ENCODE results near the gene PLA2G1B.

PLA2G1B gene

GRCh38 chr12:120327593-120327992 is at the start of gene PLA2G1B:
Gene PLA2G1B, minus strand, starts transcription at chr12:120327779. Its CDS starts 26 bp downstream, at chr12:120327753.
- no peak for DNase-seq (ENCODE audit: low read depth, low spot score)

GRCh38 chr12:120376934-120377572 is 49.5 kb upstream of the PLA2G1B start:
- DNase-seq (ENCODE audit: low read depth, low spot score) = no peak

DNA sequence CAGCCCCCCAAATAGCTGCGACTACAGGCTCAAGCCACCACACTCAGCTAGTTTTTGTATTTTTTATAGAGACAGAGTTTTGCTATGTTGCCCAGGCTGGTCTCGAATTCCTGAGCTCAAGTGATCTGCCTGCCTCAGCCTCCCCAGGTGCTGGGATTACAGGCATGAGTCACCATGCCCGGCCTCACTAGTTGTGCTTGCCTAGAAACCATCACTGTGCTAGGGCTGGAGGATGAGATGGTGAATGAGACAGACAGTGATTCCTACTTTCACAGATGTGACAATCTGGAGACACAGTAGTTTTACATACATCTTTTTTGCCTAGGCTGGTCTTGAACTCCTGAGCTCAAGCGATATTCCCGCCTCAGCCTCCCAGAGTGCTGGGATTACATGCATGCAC is 48.8 kb upstream of the PLA2G1B start:
- DNase-seq (ENCODE audit: low read depth, low spot score) = no peak

DNA sequence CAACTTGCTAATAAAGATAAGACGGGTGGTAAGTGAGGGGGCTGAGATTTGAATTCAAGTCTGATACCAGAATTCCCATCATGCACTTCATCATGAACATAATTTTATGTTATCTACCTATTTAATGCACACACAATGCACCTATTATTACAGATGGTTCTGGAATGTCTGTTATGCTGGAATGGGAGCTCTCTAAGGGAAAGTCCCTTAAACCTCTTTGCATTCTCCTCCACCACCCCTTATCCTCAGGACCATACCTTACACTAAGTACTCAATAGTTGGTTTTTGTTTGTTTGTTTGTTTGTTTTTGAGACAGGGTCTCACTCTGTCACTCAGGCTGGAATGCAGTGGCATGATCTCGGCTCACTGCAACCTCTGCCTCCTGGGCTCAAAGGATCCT is 48.4 kb upstream of the PLA2G1B start:
- DNase-seq (ENCODE audit: low read depth, low spot score) = no peak

- no peak for DNase-seq (ENCODE audit: low read depth, low spot score)
Measured at GRCh38 chr12:120373683-120374082, 46.1 kb upstream of the PLA2G1B start.

GRCh38 chr12:120370343-120371243 is 43.0 kb upstream of the PLA2G1B start:
- DNase-seq (ENCODE audit: low read depth, low spot score) = no peak

GRCh38 chr12:120369603-120370342 is 42.2 kb upstream of the PLA2G1B start:
- DNase-seq (ENCODE audit: low read depth, low spot score) = no peak

DNA sequence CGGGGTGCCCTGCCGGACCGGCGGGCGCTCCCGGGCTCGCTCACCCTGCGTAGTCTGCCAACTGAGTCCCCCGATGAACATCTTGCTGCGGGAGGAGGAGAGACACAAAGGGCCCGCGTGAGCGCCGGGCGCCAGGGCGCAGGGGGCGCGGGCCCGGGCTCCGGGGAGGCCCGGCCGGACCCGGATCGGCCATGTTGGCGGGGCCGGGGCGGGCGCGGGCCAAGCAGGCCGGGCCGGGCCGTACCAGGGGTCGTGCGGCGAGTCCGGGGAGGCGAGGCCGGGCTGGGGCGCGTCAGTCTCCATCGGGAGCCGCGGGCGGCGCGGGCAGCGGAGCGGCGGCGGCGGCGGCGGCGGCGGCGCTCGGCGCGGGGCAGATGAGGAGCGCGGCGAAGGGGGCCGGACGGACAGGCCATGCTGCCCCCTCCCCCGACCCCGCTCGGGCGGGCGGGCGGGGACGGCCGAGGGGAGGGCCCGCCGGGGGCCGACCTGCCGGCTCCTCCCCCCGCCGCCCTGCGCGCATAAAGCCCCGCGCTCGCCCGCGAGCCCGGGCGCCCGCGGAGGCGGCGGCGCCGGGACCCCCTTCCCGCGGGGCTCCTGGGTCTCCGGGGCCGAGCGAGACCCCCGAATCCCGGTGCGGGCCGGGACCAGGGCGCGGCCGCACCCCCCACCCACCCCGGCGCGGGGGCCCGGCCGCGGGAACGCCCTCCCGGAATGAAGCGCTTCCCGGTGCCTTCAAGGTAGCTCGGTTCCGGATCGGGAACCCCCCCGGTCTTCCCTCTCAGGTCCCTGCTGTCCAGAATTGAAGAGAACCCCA is 41.4 kb upstream of the PLA2G1B start, which contains the start of gene MSI1:
Gene MSI1 (minus strand): TSS at position 376 of the 814 bp plus-strand sequence. CDS start 73 bp downstream, at position 303.
- no peak for DNase-seq (ENCODE audit: low read depth, low spot score)

- DNase-seq (ENCODE audit: low read depth, low spot score) = no peak
Measured at GRCh38 chr12:120367924-120368788, 40.6 kb upstream of the PLA2G1B start.

- no peak for DNase-seq (ENCODE audit: low read depth, low spot score)
Measured at GRCh38 chr12:120367233-120367923, 39.8 kb upstream of the PLA2G1B start.

DNA sequence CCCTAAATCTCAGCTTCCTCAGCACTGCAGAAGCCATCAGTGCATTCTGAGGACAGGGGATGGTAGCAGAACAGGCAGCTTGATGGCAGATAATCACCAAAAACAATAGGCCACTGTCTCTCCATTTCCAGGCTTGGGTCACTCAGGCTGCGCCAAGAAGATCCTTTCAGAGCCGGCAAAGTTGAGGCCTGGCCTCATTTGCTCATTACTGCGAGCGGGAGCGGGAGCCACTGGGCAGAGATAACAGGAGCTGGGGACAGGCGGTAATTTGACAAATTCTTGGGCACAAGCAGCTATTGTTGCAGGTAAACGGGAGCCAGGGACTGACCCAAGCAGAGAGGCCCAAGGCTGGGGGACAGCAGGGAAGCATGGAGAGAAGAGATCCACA is 39.3 kb upstream of the PLA2G1B start:
- DNase-seq (ENCODE audit: low read depth, low spot score) = no peak

DNA sequence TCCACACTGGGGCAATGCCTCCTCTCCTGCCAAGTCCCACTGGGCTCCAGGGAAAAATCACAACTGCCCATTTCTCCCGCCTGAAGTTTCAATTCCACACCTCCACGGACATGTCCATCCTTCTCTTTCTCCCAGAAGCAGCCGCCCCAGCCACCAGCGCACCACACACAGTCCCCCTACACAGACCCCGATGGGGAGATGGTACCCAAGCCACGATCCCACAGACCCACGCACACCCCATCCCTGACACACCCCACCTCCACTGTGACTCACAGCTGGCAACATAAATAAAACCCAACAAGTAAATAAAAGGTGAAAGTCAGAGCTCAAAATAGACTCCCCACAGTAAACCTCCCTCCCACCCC is 38.7 kb upstream of the PLA2G1B start:
- DNase-seq (ENCODE audit: low read depth, low spot score) = no peak

- DNase-seq (ENCODE audit: low read depth, low spot score) = no peak
Measured at GRCh38 chr12:120365675-120366340, 38.2 kb upstream of the PLA2G1B start.

DNA sequence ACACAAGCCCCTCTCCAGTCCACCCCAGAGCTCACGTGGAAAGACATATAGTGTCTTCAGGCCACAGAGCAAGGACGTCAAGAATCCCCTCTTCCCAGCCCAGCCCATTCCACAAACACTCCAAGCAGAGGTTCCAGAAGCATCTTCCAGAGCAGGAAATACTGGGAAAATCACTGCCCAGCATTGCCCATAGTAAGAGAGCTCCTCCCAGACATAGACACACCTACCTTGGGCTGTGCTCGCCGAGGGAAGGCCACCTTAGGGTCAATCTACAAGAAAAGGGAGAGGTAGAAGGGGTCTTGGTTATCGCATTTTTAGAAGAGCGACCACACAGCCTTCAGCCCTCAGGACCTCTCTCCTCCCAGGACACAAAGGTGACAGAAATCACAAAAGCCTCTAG is 36.9 kb upstream of the PLA2G1B start:
- no peak for DNase-seq (ENCODE audit: low read depth, low spot score)

GRCh38 chr12:120363274-120363855 is 35.8 kb upstream of the PLA2G1B start:
- DNase-seq (ENCODE audit: low read depth, low spot score) = no peak

DNA sequence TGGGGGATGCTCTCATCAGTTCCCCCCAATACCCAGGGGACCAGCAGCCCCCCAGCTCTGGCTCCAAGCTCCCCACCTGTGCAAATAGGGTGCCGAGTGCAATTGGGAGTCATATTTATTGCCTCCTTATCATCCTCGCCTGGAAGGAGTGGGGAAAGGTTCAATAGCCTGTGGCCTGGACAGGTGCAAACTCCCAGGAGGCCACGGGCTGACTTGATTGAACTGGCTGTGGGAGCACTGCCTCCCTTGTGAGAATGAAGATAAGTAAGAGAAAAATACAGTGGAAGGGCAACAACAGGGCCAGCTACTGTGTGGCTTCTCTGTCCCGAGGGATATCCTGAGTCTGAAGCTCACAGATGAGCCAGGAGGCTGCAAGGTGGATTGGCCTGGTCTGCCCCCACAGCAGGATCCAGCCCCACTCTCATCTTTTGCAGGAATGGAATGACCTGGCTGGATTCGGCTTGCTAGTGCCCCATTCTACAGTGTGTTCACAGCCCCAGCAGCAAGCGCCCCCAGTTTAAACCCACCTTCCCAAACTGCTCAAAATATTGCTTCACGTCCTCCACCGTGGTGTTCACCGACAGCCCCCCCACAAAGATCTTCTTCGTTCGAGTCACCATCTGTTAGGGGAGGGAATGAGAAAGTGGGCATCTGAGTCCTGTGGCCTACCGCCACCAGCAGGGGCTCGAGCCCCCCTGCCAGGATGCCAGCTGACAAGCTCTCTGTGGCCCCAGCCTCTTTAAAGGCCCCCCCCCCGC is 35.1 kb upstream of the PLA2G1B start:
- DNase-seq (ENCODE audit: low read depth, low spot score) = no peak

DNA sequence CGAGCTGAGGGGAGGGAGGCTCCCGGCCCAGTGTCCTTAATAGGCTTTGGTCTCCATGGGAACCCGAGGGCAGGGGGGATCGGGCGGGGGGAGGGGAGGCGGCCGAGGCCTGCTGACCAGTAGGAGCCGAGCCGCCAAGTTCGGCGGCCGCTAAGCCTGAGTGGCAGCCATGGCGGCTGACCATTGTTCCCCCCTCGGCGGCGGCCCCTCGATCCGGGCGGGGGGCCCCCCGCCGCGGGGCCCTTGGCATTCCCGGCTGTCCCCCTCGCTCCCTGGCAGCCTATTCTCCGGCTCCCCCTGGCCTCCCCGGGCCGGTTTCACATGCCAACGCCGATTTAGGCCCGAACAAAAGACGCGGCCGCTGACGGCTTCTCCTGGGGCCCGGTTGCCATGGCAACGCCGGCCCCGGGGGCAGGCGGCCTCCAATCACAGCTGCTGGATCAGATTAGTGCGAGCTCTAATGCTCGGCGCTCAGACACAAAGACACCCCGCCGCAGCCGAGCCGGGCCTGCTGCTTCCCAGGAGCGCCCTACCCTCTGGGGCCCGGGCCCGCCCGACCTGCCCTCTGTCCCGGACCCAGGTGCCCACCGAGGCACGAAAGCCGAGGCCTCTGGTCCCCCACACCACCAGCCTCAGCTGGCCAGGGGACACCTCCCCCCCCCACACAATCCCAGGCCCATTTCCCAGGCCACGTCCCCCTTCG is 34.1 kb upstream of the PLA2G1B start:
- no peak for DNase-seq (ENCODE audit: low read depth, low spot score)

- no peak for DNase-seq (ENCODE audit: low read depth, low spot score)
Measured at GRCh38 chr12:120359128-120359527, 31.5 kb upstream of the PLA2G1B start.

Measured in activated CD4-positive, CD25-positive, alpha-beta regulatory T cell treated with anti-CD3 and anti-CD28 coated beads, Interleukin-2, amount 50 U/mL, for 16 hours (primary cell).